B cell (primary cell): ENCODE data around the gene CAPN11. TPM values are rescaled to one million over a fixed set of nuclear protein-coding genes. Genes with fewer than 3 reads are reported as not detected.

Experiments
- ATAC-seq: fragments of 200-7000 bp; cut with Tn5 transposase; one replicate; pipeline ENCODE4 v1.10.0; 2021; ENCODE audit warnings: low read depth, mild to moderate bottlenecking, moderate number of reproducible peaks, moderate library complexity
- CTCF ChIA-PET: fragments of 350-600 bp; sonication (Branson Sonifier 250); formaldehyde crosslinking; loops from one replicate; lab custom pipeline; 2021; ENCODE audit warnings: antibody characterized with exemption, inconsistent platforms; lab: Charles Lee
- POLR2A ChIA-PET: fragments of 350-600 bp; sonication (Branson Sonifier 250); formaldehyde crosslinking; loops from one replicate; lab custom pipeline; 2021; ENCODE audit warnings: antibody characterized with exemption; lab: Charles Lee
- DNase-seq: peaks from one replicate; pipeline ENCODE4 v3.0.0; 2013
- H2AFZ ChIP-seq: 2 replicates; pipeline ENCODE4 v1.6.1; 2012; ENCODE audit warnings: mild to moderate bottlenecking, low read depth, low read length; ENCODE audit not compliant: insufficient read depth, poor library complexity, severe bottlenecking
- H3K27ac ChIP-seq, 2 donors: 1 replicate in 1 of 2; 2 replicates in 1 of 2; pipeline ENCODE4 v1.5.1; 2012 to 2013; ENCODE audit warnings: low read length in 2 of 2, mild to moderate bottlenecking in 2 of 2, moderate library complexity in 1 of 2
- H3K27me3 ChIP-seq, 4 experiments: fragments of 200-600 bp in 1 of 4; sonication (generic) in 1 of 4; replicated peaks in 1 of 4; 1 replicate in 2 of 4; 2 replicates in 2 of 4; pipeline versions ENCODE4 v1.6.1 to v1.7.0; 2013 to 2016; ENCODE audit warnings: low read length in 3 of 4, mild to moderate bottlenecking in 2 of 4, mixed read lengths in 1 of 4, moderate library complexity in 1 of 4; ENCODE audit not compliant: insufficient read depth in 4 of 4, control insufficient read depth in 3 of 4; ENCODE audit errors: control extremely low read depth in 1 of 4
- H3K36me3 ChIP-seq, 2 experiments: replicated peaks in 1 of 2; 1 replicate in 1 of 2; 2 replicates in 1 of 2; pipeline versions ENCODE4 v1.6.1 to v1.7.1; 2013; ENCODE audit warnings: low read length in 1 of 2; ENCODE audit not compliant: insufficient read depth in 2 of 2, control insufficient read depth in 1 of 2; ENCODE audit errors: control extremely low read depth in 1 of 2, extremely low read depth in 1 of 2
- H3K4me1 ChIP-seq, 2 donors: fragments of 200-600 bp in 1 of 2; sonication (generic) in 1 of 2; 1 replicate in 1 of 2; 2 replicates in 1 of 2; pipeline versions ENCODE4 v1.5.1 to v1.6.1; 2013 to 2017; ENCODE audit warnings: low read length in 2 of 2; ENCODE audit not compliant: control insufficient read depth in 2 of 2, insufficient read depth in 2 of 2
- H3K4me2 ChIP-seq: replicated peaks from 2 replicates; pipeline ENCODE3; 2012; ENCODE audit warnings: mild to moderate bottlenecking, low read depth, low read length; ENCODE audit not compliant: poor library complexity, severe bottlenecking
- H3K4me3 ChIP-seq, 5 experiments: fragments of 200-600 bp in 1 of 5; sonication (generic) in 1 of 5; 1 replicate in 3 of 5; 2 replicates in 2 of 5; pipeline versions ENCODE4 v1.5.1 to v1.7.0; 2011 to 2016; ENCODE audit warnings: low read length in 4 of 5, mild to moderate bottlenecking in 4 of 5, low read depth in 2 of 5, control low read depth in 1 of 5, moderate library complexity in 1 of 5; ENCODE audit not compliant: insufficient read depth in 1 of 5; ENCODE audit errors: control extremely low read depth in 1 of 5, extremely low read depth in 1 of 5
- H3K79me2 ChIP-seq: fragments of 200-600 bp; sonication (generic); one replicate; pipeline ENCODE4 v1.6.0; 2016; ENCODE audit warnings: low read length; ENCODE audit not compliant: control insufficient read depth, insufficient read depth
- H3K9ac ChIP-seq: fragments of 200-600 bp; sonication (generic); 2 replicates; pipeline ENCODE4 v1.6.1; 2017; ENCODE audit warnings: mild to moderate bottlenecking, low read length, moderate library complexity
- H3K9me3 ChIP-seq, 3 donors: one replicate each; pipeline versions ENCODE4 v1.6.1 to v1.7.1; 2013; ENCODE audit warnings: low read length in 2 of 3; ENCODE audit not compliant: control insufficient read depth in 2 of 3, insufficient read depth in 1 of 3; ENCODE audit errors: control extremely low read depth in 1 of 3
- H4K20me1 ChIP-seq: 2 replicates; pipeline ENCODE4 v1.6.0; 2012; ENCODE audit warnings: mild to moderate bottlenecking, low read length; ENCODE audit not compliant: insufficient read depth, control insufficient read depth, poor library complexity, severe bottlenecking
- H3K27ac Mint-ChIP-seq: one replicate; pipeline ENCODE4 v1.8.0; 2021; ENCODE audit warnings: mixed read lengths
- H3K27me3 Mint-ChIP-seq: one replicate; pipeline ENCODE4 v1.8.0; 2021; ENCODE audit warnings: mixed read lengths
- H3K4me1 Mint-ChIP-seq: one replicate; pipeline ENCODE4 v1.8.0; 2021; ENCODE audit warnings: mixed read lengths
- H3K4me3 Mint-ChIP-seq: one replicate; pipeline ENCODE4 v1.8.0; 2021; ENCODE audit warnings: mixed read lengths
- H3K9me3 Mint-ChIP-seq: one replicate; pipeline ENCODE4 v1.8.0; 2022; ENCODE audit warnings: mixed read lengths; ENCODE audit not compliant: insufficient read depth
- EZH2 ChIP-seq: IDR thresholded peaks from 2 replicates; pipeline ENCODE4 v1.6.1; 2012; ENCODE audit warnings: borderline replicate concordance, low read depth, mild to moderate bottlenecking, moderate library complexity, low read length; ENCODE audit not compliant: insufficient read depth, poor library complexity, severe bottlenecking
- WGBS: methylation state at CpG from one replicate; pipeline ENCODE4 v1.1.5; 2013; ENCODE audit warnings: missing lambda C conversion rate; ENCODE audit not compliant: insufficient coverage; 5-methylcytosine and 5-hydroxymethylcytosine counted together
- intact Hi-C: fragments of 100-400 bp; cut with micrococcal nuclease; formaldehyde crosslinking; loops from one replicate; pipeline ENCODE4 v1.10.0; 2022
- polyA plus RNA-seq: library from polyadenylated mRNA; depleted of rRNA; stranded (reverse); fragments of >200 nt; gene quantifications from 2 replicates; pipeline ENCODE4 v1.2.3, GENCODE V29; 2012
- total RNA-seq, 2 donors: library from RNA; stranded (reverse); fragments of 120-200 nt in 1 of 2; gene quantifications; 1 replicate in 1 of 2; 2 replicates in 1 of 2; pipeline versions ENCODE4 v1.2.3 to v1.2.4, GENCODE V29; 2013 to 2022
- TF ChIP-seq, protein P1 (sequence below): fragments of 200-600 bp; IDR thresholded peaks from one replicate; pipeline ENCODE4 v1.8.0; 2022; ENCODE audit warnings: antibody characterized with exemption, mild to moderate bottlenecking

Gene CAPN11
- total and polyA plus RNA-seq, 2 donors (not counting 1 experiment from before 2014, with no cell fraction given), result not detected

DNA sequence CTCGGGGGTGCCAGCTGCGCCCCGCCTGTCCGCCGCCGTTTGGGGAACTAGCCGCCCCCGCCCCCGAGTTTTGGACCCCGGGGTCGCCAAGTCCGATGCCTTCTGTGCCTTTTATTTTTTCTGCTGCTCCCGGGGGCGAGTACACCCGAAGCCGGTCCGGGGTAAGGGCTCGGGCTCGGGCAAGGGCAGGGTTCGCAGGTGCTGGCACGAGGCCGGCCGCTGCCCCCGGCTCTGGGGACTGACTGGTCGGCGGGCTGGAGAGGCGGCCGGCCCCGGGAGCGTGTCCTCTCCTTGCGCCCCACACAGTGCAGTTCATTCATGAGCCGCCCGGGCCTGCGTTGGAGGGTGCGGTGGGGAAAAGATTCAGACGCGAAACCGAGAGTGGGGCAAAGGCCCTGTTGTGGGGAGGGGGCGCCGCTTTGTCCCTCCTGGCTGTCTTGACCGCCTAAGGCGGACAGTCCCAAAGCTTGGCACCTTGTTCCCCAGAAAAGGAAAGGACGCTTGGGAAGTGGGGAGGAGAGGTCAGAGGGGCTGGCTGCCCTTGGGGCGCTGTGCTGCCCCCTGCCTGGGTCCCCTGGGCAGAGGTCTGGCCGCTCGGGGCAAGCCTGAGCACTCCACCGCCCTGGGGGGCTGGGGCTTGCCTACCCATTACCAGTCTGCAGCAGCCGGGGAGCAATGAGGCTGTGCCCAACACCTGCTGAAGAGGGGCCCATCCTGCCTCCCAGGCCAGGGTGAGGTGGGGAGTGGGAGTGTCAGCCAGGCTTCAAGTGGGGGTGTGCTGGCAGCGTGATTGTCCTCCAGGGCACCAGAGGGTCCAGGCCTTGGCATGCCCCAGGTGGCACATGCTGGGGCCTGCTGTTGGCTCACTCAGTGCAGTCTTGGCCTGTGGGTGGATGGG, 30.4 kb upstream of the CAPN11 start:
- Histone ChIP-seq H3K79me2 (peaks cover 51% of the 10 kb centered on the region), H3K27me3 (no peaks in the 10 kb centered on the region), H3K27ac (peak overlapping the region in 1 of 2 donors; percentile 60), H3K4me2 (peak overlapping the region; percentile 99), H4K20me1 (peaks cover 15% of the 10 kb centered on the region), H3K4me1 (peaks cover 27 to 42% of the 10 kb centered on the region in 2 donors), H2AFZ (peak overlapping the region; percentile 82), H3K9me3 (no peaks in the 10 kb centered on the region), H3K36me3 (no peaks in the 10 kb centered on the region), H3K9ac (peak overlapping the region; percentile 84), H3K4me3 (peak overlapping the region in 4 of 5 experiments; percentile 65 to 98 (median 87))
- WGBS, result 15% methylated on average over 48 of the region's 49 CpGs
- Mint-ChIP-seq H3K4me3 (peak overlapping the region; percentile 81), H3K27ac (peak overlapping the region; percentile 68), H3K9me3 (no peaks in the 10 kb centered on the region), H3K4me1 (peaks cover 47% of the 10 kb centered on the region), H3K27me3 (no peaks in the 10 kb centered on the region)
- CTCF ChIA-PET, result interaction anchor here (0.6 to 2.2 kb wide), 3 partner anchors 32 to 424 kb away, joined by 3 to 6 read pairs (median 4); no protein-coding TSS in a partner anchor
- intact Hi-C loops, result loop anchor here (5.0 kb wide), 3 partner anchors 119 to 551 kb away; partner anchors contain the start of genes HSP90AB1, POLH and XPO5
- POLR2A ChIA-PET, result interaction anchor here (0.6 to 1.4 kb wide), 2 partner anchors 109 to 517 kb away, joined by 3 to 4 read pairs; no protein-coding TSS in a partner anchor
- ATAC-seq, result peak; percentile 8
- no peak for TF ChIP-seq EZH2
- TF ChIP-seq, protein P1, sequence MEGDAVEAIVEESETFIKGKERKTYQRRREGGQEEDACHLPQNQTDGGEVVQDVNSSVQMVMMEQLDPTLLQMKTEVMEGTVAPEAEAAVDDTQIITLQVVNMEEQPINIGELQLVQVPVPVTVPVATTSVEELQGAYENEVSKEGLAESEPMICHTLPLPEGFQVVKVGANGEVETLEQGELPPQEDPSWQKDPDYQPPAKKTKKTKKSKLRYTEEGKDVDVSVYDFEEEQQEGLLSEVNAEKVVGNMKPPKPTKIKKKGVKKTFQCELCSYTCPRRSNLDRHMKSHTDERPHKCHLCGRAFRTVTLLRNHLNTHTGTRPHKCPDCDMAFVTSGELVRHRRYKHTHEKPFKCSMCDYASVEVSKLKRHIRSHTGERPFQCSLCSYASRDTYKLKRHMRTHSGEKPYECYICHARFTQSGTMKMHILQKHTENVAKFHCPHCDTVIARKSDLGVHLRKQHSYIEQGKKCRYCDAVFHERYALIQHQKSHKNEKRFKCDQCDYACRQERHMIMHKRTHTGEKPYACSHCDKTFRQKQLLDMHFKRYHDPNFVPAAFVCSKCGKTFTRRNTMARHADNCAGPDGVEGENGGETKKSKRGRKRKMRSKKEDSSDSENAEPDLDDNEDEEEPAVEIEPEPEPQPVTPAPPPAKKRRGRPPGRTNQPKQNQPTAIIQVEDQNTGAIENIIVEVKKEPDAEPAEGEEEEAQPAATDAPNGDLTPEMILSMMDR, result no peak
- no peak for DNase-seq
